ENCODE data around the gene CDK3.
"Not testable (repeated sequence)": the region's sequence is repeated elsewhere in the genome, so short reads cannot be mapped to it uniquely, and the experiment has no call there.

The CDK3 gene

GRCh38 chr17:76017481-76018339 lies 17.1 kb downstream of the CDK3 start:
- no peak for DNase-seq

- no peak for DNase-seq
Measured at GRCh38 chr17:76018340-76018680, 17.7 kb downstream of the CDK3 start.

GRCh38 chr17:76018801-76019200 lies 18.1 kb downstream of the CDK3 start:
- no peak for DNase-seq

- DNase-seq = no peak
Measured at GRCh38 chr17:76019833-76020467, 19.3 kb downstream of the CDK3 start.

- DNase-seq = no peak
Measured at GRCh38 chr17:76022285-76022684, 21.6 kb downstream of the CDK3 start.

- no peak for DNase-seq
Measured at GRCh38 chr17:76022973-76023899, 22.6 kb downstream of the CDK3 start.

GRCh38 chr17:76023900-76024237 lies 23.2 kb downstream of the CDK3 start:
- DNase-seq = no peak

GRCh38 chr17:76024353-76024752 lies 23.7 kb downstream of the CDK3 start:
- DNase-seq = no peak

- no peak for DNase-seq
Measured at GRCh38 chr17:76025294-76025693, 24.6 kb downstream of the CDK3 start.

- DNase-seq = no peak
Measured at GRCh38 chr17:76026714-76027158, 26.1 kb downstream of the CDK3 start.

- DNase-seq = no peak
Measured at GRCh38 chr17:76027159-76027839, 26.6 kb downstream of the CDK3 start, which contains the start of gene EVPL. EVPL (minus strand) TSS chr17:76027306; CDS start chr17:76027198, 108 bp downstream.

- DNase-seq = peak; percentile 46
Measured at GRCh38 chr17:76032073-76032779, 31.6 kb downstream of the CDK3 start.

- no peak for DNase-seq
Measured at GRCh38 chr17:76032780-76033108, 32.1 kb downstream of the CDK3 start.

GRCh38 chr17:76033139-76033538 lies 32.5 kb downstream of the CDK3 start:
- DNase-seq = no peak

- no peak for DNase-seq
Measured at GRCh38 chr17:76034428-76035350, 34.0 kb downstream of the CDK3 start.

GRCh38 chr17:76036497-76037261 lies 36.0 kb downstream of the CDK3 start:
- DNase-seq = no peak

GRCh38 chr17:76038050-76038449 lies 37.4 kb downstream of the CDK3 start:
- no peak for DNase-seq

GRCh38 chr17:76039121-76039520 lies 38.5 kb downstream of the CDK3 start:
- no peak for DNase-seq

- no peak for DNase-seq
Measured at GRCh38 chr17:76040376-76040775, 39.7 kb downstream of the CDK3 start.

- not testable (repeated sequence) for DNase-seq
Measured at GRCh38 chr17:76042868-76043267, 42.2 kb downstream of the CDK3 start.
